Breast epithelium (tissue), 4 donors: ENCODE measurements around the gene GLYATL3. TPM values are rescaled to one million over a fixed set of nuclear protein-coding genes. Genes with fewer than 3 reads are reported as not detected.

ENCODE experiments used
- DNase-seq, 2 donors: peaks; one replicate each; pipeline ENCODE4 v3.0.0-alpha.2; 2019; ENCODE audit warnings: low spot score in 2 of 2
- H3K27ac ChIP-seq, 2 donors: fragments of 200-600 bp; sonication (generic) in 1 of 2; one replicate each; pipeline ENCODE4 v1.5.1; 2016 to 2019; ENCODE audit warnings: mild to moderate bottlenecking in 1 of 2
- H3K27me3 ChIP-seq, 2 donors: fragments of 200-600 bp; sonication (generic) in 1 of 2; one replicate each; pipeline versions ENCODE4 v1.5.1 to v1.6.0; 2017 to 2019; ENCODE audit warnings: control low read depth in 1 of 2, mild to moderate bottlenecking in 1 of 2
- H3K36me3 ChIP-seq: fragments of 200-600 bp; one replicate; pipeline ENCODE4 v1.5.1; 2019
- H3K4me1 ChIP-seq, 2 donors: fragments of 200-600 bp; sonication (generic); one replicate each; pipeline ENCODE4 v1.5.1; 2016 to 2019; ENCODE audit warnings: control low read depth in 1 of 2
- H3K4me3 ChIP-seq, 3 donors: fragments of 200-600 bp; sonication (generic); 1 replicate in 2 of 3; 2 replicates in 1 of 3; pipeline ENCODE4 v1.5.1; 2016 to 2019; ENCODE audit warnings: mild to moderate bottlenecking in 3 of 3, moderate library complexity in 2 of 3
- H3K9me3 ChIP-seq, 2 donors: fragments of 200-600 bp; sonication (generic) in 1 of 2; one replicate each; pipeline ENCODE4 v1.5.1; 2016 to 2019; ENCODE audit warnings: control low read depth in 1 of 2
- CTCF ChIP-seq, 3 donors: fragments of 450-650 bp; IDR thresholded peaks; one replicate each; pipeline ENCODE4 v1.5.1; 2016 to 2017; ENCODE audit warnings: antibody characterized with exemption in 3 of 3, mild to moderate bottlenecking in 3 of 3, moderate library complexity in 3 of 3
- POLR2A ChIP-seq: fragments of 450-650 bp; IDR thresholded peaks from one replicate; pipeline ENCODE4 v1.6.1; 2016; ENCODE audit warnings: antibody characterized with exemption, mild to moderate bottlenecking, moderate library complexity
- POLR2AphosphoS5 ChIP-seq, 3 donors: sonication (generic); formaldehyde crosslinking; IDR thresholded peaks; one replicate each; pipeline ENCODE4 v1.6.1; 2017; ENCODE audit warnings: antibody characterized with exemption in 3 of 3
- intact Hi-C: fragments of 100-400 bp; cut with DNase I; formaldehyde crosslinking; loops from one replicate; pipeline ENCODE4 v1.15.1; 2023; ENCODE audit warnings: low total_unique reads
- total RNA-seq, 3 donors: library from RNA; depleted of rRNA; stranded (reverse); fragments of >200 nt; gene quantifications; one replicate each; pipeline ENCODE4 v1.1.0, GENCODE V29; 2016

GLYATL3 gene
- total RNA-seq, 3 donors from 2014 or later = not detected

GRCh38 chr6:49462071-49462470 is 37.7 kb upstream of the GLYATL3 start:
- Histone ChIP-seq H3K9me3 (no peaks in the 10 kb centered on the region), H3K27me3 (no peaks in the 10 kb centered on the region), H3K36me3 (no peaks in the 10 kb centered on the region), H3K27ac (peak overlapping the region in 1 of 2 donors; percentile 96), H3K4me3 (peak overlapping the region; percentile 75 to 89 (median 86)), H3K4me1 (peaks cover 0 to 13% of the 10 kb centered on the region in 2 donors)
- no peak for TF ChIP-seq CTCF (IDR thresholded peaks at IDR 0.05)
- no peak for TF ChIP-seq POLR2A
- no peak for TF ChIP-seq POLR2AphosphoS5 (IDR thresholded peaks at IDR 0.05)
- intact Hi-C loops = no loop called here
- DNase-seq = no peak

GRCh38 chr6:49462599-49462926 is 37.2 kb upstream of the GLYATL3 start:
- Histone ChIP-seq H3K9me3 (no peaks in the 10 kb centered on the region), H3K27ac (peak overlapping the region; percentile 95 to 96), H3K4me1 (peaks cover 0 to 13% of the 10 kb centered on the region in 2 donors), H3K27me3 (no peaks in the 10 kb centered on the region), H3K36me3 (no peaks in the 10 kb centered on the region), H3K4me3 (peak overlapping the region; percentile 75 to 89 (median 86))
- intact Hi-C loops = no loop called here
- DNase-seq = no peak
- TF ChIP-seq CTCF (IDR thresholded peaks at IDR 0.05) (no peak), POLR2A (no peak), POLR2AphosphoS5 (IDR thresholded peaks at IDR 0.05) (no peak)

- peak within 1 kb of the TSS; percentile 75 to 89 (median 86) for H3K4me3 ChIP-seq
- peaks cover 0 to 13% of the 10 kb centered on the region in 2 donors for H3K4me1 ChIP-seq
- H3K27ac ChIP-seq = peak within 1 kb of the TSS; percentile 95 to 96
- intact Hi-C loops = no loop called here
- no peaks in the 10 kb centered on the region for H3K9me3 ChIP-seq
- no peaks in the 10 kb centered on the region for H3K27me3 ChIP-seq
- TF ChIP-seq CTCF (IDR thresholded peaks at IDR 0.05) (no peak), POLR2A (peak; percentile 44), POLR2AphosphoS5 (IDR thresholded peaks at IDR 0.05) (peak; percentile 85 to 96 (median 91))
- peak; percentile 86 to 96 for DNase-seq
- no peaks in the 10 kb centered on the region for H3K36me3 ChIP-seq
Measured at GRCh38 chr6:49462927-49463611, 36.7 kb upstream of the GLYATL3 start, which contains the start of the genes CENPQ and MMUT. TSS of gene CENPQ (plus strand) at chr6:49463370. CDS start at chr6:49470177, 6,807 bp downstream. TSS of gene MMUT (minus strand) at chr6:49463253. CDS start at chr6:49459466, 3,787 bp downstream.

GRCh38 chr6:49463612-49463967 is 36.1 kb upstream of the GLYATL3 start:
- H3K27me3 ChIP-seq = no peaks in the 10 kb centered on the region
- DNase-seq = no peak
- intact Hi-C loops = no loop called here
- peak overlapping the region; percentile 95 to 96 for H3K27ac ChIP-seq
- H3K4me3 ChIP-seq = peak overlapping the region; percentile 75 to 89 (median 86)
- H3K9me3 ChIP-seq = no peaks in the 10 kb centered on the region
- H3K4me1 ChIP-seq = peaks cover 0 to 13% of the 10 kb centered on the region in 2 donors
- no peak for TF ChIP-seq POLR2A
- no peak for TF ChIP-seq CTCF (IDR thresholded peaks at IDR 0.05)
- TF ChIP-seq POLR2AphosphoS5 (IDR thresholded peaks at IDR 0.05) = no peak
- H3K36me3 ChIP-seq = no peaks in the 10 kb centered on the region

- H3K9me3 ChIP-seq = no peaks in the 10 kb centered on the region
- no peak overlapping the region for H3K4me3 ChIP-seq
- H3K27ac ChIP-seq = no peak overlapping the region
- no peaks in the 10 kb centered on the region for H3K36me3 ChIP-seq
- no peak for DNase-seq
- TF ChIP-seq CTCF (IDR thresholded peaks at IDR 0.05) (no peak), POLR2A (no peak), POLR2AphosphoS5 (IDR thresholded peaks at IDR 0.05) (no peak)
- peaks cover 0 to 10% of the 10 kb centered on the region in 2 donors for H3K4me1 ChIP-seq
- intact Hi-C loops = no loop called here
- no peaks in the 10 kb centered on the region for H3K27me3 ChIP-seq
Measured at GRCh38 chr6:49464691-49465090, 35.0 kb upstream of the GLYATL3 start.
